Iris pigment epithelial cell (primary cell): ENCODE data around the gene BMP8A.
"Not testable (repeated sequence)": the region's sequence is repeated elsewhere in the genome, so short reads cannot be mapped to it uniquely, and the experiment has no call there.

ENCODE experiments used
- DNase-seq: peaks from one replicate; pipeline ENCODE4 v3.0.0-alpha.2; 2011; ENCODE audit warnings: low read depth

BMP8A gene

DNA sequence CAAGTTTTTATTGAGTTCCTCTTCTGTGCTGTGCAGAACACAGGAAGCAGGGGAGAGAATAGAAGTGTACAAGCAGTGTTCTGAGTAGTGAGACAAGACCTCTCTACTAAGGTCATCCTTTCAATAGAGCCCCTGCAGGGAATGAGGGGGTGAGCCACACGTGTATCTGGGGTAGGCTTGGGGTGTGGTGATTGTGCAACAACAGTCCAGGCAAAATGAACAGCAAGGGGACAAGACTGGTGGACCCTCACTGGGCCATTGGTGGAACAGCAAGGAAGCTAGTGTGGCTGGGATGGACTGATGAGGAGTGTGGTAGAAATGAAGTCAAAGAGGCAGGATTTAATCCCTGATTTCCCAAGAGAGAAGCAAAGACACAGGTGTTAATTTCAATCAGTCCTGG is 8.2 kb upstream of the BMP8A start:
- DNase-seq: no peak

DNA sequence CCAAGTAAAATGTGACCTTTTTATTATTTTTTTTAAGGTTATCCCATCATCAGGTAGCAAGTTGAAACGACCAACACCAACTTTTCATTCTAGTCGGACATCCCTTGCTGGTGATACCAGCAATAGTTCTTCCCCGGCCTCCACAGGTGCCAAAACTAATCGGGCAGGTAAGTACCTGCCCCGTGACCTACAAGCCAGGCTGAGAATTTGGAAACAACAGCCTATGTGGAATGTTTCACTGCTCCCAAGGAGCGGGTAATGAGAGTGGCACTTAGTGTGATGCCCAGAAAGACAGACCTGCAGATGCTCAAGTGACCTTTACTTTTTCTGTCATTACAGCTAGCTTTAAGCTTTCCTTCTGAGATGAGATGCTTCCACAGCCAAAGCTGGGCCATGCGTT is 6.9 kb upstream of the BMP8A start:
- DNase-seq: no peak

DNA sequence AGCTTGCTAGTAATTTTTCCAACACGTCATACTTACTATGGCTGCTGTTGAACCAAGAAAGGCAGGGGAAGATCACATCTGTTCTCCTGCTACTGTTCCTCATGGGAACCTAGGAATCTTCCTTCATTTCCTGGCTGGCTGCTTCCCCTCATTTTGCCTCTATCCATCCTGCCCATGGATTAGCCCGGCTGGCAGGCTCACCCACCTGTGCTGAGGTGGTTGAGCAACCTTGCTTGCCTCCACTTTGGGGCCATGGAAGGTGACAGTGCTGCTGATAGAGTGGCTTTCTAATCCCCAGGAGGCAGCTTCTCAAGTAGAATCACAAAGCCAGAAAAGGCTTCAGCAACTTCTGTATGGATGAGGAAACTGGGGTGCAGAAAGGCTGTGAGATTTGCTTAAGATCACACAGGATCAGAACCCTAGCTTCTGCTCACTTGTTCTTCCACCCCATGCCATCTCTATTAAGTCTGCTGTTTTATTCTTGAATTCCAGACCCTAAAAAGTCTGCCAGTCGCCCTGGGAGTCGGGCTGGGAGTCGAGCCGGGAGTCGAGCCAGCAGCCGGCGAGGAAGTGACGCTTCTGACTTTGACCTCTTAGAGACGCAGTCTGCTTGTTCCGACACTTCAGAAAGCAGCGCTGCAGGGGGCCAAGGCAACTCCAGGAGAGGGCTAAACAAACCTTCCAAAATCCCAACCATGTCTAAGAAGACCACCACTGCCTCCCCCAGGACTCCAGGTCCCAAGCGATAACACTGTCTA is 6.2 kb upstream of the BMP8A start:
- no peak for DNase-seq

DNA sequence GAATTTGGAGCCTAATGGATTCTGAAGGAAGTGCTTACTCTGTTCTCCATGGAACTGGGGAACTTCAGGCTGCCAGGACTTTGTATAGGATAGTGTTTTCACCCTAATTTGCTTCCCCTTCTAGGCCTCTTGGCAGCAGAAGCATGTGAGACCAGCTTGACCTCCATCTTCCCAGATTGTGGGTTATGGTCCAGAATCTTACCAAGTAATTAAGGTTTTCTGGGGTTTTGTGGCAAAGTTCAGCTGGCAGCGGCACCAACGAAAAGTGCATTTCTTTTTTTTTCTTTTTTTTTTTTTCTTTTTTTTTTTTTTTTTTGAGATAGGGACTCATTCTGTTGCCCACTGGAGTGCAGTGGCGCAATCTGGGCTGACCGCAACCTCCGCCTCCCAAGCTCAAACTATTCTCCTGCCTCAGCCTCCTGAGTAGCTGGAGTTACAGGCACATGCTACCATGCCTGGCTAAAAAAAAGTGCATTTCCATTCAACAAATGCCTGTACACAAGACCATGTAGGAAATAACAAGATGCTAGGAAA is 3.4 kb upstream of the BMP8A start:
- no peak for DNase-seq

DNA sequence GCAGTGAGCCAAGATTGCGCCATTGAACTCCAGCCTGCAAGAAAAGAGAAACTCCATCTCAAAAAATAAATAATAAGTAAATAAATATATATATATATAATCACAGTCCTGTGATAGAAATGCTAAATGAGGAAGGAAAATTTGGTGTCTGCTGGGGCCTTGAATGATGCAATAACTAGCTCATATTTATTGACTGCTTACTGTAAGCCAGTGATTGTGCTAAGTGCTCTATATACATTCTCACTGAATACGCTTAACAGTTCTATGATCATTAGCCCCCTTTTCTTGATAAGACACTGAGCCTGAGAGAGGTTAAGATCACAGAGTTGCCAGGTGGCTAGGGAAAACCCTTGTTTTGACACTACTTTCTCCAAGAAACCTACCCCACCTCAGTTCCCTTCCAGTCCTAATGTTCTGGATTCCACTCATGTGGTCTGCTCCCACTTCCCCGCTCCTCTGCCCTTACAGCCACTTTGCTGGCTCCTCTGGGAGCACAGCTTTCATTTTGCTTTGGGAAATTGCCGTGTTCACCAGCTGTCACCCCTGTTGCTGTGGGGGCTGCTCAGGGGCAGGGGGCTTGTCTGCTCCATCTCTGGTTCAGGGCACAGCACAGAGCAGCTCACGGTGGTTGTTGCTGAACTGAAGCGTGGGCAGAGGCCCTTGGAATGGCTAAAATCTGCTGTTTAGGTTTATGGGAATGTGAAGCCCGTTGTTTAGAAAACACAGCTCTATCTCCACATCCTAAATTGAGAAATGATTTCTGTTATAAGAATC is 2.5 kb upstream of the BMP8A start:
- no peak for DNase-seq

DNA sequence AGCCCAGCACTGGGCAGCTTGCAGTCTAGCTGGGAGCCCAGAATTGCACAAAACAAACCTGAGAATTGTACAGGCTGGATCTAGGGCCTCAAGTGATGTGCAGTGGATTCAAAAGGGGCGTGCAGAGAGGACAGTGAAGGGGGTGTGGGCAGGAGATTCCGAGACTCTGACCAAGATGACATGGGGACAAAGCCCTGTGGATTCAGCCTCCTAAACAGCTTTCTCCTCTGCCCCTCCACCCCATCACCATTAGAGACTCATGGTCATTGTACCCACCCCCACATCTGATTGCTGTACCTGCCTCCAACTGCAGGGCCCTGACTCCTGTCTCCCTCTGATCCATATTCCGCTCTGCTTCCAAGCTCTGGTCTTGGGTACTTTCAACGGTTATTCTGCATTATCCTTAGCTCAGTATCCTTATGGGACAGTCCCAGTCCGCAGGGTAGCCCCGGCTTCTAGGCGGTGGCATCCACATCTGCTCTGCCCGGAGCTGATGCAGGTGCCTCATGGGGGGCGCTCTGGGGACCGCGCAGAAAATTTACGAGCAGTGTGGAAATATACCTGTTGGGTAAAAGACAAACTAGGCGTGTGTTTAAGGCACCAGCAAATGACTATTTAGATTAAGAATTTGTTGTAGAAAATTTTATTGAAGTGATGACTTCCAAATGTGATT is 1.7 kb upstream of the BMP8A start:
- no peak for DNase-seq

DNA sequence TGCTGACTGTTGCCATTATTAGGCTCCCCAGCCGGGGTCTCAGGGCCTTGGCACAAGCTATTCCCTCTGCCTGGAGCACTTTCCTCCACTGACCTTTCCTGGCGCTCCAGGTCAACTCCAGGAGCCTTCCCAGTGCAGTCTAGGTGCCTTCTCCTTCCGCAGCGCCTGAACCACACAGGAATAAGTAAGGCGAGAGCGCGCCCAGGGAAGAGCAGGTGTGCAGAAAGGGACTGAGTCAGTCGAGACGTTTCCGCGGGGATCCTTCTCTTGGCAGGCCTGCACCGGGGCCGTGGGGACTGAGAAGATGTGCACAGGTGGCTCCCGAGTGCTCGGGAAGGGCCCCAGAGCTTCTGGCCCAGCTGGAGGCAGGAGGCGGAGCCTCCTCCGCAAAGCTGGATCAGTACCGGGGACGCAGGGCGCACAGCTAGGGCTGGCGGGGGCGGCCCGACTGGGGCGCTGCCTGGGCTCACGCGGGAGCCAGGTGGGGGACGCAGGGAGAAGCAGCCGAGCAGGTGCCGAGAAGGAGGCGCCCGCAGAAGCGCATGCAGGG is 765 bp upstream of the BMP8A start:
- no peak for DNase-seq

DNA sequence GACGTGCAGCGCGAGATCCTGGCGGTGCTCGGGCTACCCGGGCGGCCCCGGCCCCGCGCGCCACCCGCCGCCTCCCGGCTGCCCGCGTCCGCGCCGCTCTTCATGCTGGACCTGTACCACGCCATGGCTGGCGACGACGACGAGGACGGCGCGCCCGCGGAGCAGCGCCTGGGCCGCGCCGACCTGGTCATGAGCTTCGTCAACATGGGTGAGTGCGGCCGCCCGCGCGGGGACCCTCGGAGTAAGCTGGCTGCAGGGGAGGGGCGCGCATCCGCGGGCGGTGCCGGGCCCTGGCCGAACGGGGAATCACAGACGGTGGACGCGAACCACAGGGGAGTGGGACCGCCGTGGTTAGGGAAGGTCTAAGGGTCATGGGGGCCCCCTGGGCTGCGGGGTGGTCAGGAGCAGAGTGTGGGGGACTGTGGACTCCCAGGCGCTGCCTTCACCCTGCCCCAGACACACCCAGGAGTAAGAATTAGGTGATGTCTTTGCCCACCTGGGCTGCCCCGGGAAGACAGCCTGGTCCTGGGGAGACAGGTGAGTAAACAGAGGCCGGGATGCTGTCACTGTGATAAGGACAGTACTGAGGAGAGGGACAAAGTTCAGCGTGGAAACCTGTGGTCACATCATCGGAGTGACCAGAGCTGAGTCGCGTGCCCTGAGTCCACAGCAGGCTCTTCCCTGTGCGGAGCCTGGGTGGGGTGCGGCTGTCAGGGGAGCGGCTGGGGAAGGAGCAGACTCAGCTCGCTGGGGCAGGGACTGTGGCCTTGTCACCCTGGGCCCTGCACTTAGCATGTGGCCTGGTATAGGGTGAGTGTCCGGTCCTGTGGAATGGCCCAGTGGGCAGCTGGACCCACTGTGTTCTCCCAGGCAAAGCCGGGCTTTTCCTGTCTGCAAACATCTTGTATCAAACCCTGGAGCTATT is 944 bp downstream of the BMP8A start:
- DNase-seq: not testable (repeated sequence)

DNA sequence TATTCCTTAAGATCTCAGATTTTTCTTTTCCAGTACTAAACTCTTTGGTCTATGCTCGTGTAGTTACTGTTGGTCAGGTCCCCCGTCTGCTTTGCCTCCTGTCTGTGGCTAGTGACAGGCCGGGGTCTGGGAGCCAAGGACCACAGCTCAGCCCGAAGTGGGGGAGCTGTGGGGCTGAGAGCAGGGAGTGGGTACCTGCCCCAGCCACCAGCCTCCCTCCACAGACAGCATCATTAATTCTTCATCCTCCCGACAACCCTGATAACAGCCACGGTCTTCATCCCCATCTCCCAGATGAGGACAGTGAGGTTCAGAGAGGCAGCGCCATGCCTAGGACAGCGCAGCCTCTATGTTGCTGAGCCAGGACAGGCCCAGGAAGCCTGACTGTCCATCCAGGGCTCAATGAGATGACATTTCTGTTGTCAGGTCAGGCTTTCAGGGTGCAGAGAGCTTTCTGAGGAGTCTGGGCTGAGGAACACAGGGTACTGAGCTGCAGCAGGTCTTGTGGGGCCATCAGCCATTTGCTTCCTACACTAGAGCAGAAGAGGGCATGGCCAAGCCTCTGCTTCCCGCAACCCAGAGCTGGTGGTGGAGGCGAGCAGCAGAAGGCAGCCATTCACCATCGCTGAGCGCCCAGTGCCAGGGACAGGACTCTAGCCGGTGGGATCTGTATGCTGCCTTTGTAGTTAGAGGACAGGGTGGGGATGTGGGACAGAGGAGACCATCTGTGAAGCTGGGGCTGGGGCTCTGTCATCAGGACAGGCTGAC is 1.8 kb downstream of the BMP8A start:
- DNase-seq: not testable (repeated sequence)

DNA sequence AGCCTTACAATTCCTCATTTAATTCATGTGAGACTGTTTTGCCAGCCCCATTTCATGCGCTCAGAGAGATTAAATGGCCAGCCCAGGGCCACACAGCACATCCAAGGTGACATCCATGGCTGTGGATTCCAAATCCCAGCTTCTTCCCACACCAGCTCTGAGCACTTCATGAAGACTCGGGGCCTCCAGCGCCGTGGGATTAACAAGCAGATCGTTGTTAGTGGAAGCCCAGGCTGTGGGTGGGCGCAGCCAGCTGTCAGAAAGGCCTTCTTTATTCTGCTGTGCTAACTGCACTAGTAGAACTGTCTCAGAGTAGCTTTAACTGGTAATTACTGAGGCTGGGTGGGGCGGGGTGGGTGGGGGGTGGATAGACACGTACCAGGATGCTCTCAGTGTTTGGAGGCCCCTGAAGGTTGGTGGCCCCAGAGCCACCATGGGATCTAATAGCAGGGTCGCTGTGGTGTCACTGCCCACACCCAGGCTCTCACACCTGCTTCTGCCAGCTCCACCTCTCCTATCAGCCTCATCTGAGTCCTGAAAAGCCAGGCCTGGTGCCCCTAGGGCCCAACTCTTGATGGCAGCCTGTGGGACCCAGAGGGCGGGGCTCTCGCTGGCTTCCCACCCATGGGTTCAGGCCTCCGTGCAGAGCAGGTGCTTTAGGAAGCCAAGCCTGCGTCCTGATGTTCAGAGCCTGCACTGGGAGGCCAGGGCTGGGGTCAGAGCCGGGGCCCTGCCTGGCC is 3.4 kb downstream of the BMP8A start:
- no peak for DNase-seq

DNA sequence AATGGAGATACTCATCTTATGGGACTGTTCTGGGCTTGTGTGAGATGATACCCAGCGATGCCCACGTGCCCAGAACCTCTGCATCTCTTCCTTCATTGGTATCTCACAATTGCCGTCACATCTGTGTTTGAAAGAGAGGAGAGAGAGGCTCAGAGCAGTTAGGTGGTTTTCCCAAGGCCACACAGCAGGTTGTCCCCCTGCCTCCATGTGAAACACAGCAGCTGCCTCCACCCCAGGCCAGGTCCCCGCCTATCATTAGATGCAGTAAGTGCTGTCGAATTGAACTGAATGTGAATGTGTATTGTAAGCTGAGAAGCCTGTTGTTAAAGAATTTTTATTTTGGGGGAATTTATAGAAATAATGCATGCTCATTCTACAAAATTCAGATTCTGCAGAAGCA is 5.1 kb downstream of the BMP8A start:
- DNase-seq: not testable (repeated sequence)

DNA sequence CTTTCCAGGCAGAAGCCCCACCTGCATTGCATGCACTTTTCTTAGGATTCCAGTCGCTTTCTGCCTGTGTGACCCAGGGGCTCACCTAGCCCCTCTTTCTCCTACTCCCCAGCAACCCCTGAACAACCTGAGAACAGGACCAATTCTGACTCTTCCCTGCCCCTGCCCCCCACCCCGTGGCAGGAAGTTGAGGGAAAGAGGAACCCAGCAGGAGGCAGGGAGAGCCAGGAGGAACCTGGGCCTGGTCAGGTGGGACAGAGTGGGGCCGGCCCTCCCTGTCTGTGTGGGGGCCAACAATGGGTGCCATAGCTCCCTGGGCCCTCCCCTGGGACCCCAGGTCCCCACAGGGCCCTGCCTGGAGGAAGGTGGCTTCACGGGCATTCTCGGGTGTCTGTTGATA is 6.1 kb downstream of the BMP8A start:
- DNase-seq: no peak

DNA sequence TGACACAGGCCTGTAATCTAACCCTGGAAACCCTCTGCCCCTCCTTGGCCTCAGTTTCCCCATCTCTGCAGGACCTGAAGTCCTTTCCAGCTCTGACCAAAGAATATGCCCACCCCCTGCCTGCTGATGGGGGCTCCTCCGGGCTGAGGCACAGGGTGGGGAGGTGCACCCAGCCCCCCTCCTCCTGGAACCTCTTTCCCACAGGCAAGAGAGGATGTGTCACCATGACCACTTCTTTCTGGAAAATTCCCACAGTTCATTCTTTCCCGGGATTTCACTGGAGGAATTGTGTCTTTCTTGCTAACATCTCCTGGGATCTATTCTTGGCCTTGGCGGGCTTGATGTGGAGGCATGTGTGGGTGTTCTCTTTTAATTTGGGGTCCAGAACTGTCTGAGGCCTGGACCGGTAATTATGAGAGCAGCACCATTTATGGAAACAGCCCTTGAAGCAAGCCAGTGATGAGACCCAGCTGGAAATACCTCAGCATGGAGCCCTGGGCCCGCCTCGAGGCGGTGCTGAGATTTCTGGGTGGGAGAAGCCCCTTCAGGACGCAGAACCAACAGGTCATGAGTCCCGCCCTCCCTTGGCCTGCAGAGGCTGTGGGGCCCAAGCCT is 6.8 kb downstream of the BMP8A start:
- DNase-seq: not testable (repeated sequence)

DNA sequence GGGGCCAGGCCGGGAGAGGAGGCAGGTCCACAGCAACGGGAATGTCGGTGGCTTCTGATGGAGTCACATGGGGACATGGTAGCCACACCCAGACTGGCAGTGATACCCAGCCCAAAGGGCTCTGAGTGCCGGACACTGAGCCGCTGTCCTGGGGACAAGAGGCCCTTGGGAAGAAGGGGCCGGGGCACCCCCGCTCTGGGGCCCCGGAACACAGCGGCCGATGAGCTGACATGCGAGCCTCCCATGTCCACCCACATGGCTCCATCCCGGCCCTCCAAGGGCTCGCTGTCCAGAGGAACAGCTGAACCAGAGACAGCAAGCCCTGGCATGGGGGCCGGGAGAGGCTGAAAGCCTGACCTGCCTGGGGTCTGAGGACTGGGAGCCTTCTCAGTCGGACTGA is 7.4 kb downstream of the BMP8A start:
- not testable (repeated sequence) for DNase-seq

DNA sequence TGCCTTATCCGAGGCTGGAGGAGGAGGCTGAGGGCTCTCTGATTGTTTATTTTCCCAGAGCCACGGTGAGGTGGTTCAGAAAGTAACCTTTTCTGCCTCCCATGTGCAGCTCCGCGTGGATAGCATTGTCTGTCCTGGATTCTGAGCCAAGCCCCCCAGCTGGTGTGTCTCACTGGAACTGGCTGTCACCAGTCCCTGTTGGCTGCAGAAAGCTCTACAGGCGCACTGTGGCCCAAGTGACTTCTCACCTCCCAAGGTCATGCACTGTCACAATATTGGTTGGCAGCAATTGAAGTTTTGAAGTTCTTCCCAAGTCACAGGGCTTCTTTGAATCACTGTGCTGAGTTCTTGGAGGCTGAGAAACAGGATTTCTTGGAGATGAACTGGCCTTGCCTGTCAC is 8.2 kb downstream of the BMP8A start:
- DNase-seq: no peak

DNA sequence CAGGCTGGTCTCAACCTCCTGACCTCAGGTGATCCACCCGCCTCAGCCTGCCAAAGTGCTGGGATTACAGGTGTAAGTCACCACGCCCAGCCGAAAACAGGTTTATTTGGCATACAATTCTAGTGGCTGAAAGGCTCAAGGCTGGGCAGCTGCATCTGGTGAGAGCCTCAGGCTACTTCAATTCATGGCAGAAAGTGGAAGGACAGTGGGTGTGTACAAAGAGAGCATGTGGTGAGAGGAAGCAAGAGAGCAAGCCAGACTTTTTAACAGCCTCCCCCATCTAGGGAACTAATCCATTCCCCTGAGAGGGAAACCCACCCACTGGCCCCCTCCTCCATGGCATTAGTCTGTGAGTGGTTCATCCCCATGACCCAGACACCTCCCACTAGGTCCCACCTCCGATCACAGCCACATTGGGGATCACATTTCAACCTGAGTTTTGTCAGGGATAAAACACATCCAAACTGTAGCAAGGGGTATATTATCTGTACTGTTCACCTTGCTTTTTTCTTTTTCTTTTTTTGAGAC is 9.5 kb downstream of the BMP8A start:
- DNase-seq: no peak

DNA sequence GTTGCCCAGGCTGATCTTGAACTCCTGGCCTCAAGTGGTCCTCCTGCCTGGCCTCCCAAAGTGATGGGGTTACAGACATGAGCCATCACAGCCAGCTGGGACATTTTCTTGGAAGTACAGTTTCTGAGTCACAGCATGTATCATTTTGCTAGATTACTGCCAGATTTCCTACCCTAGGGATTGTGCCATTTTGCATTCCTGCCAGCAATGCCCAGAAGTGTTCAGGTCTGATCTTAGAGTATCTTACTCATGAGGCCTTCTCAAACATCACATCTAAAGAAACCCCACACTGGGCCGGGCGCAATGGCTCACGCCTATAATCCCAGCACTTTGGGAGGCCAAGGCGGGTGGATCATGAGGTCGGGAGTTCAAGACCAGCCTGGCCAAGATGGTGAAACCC is 10.2 kb downstream of the BMP8A start:
- peak; percentile 38 for DNase-seq

DNA sequence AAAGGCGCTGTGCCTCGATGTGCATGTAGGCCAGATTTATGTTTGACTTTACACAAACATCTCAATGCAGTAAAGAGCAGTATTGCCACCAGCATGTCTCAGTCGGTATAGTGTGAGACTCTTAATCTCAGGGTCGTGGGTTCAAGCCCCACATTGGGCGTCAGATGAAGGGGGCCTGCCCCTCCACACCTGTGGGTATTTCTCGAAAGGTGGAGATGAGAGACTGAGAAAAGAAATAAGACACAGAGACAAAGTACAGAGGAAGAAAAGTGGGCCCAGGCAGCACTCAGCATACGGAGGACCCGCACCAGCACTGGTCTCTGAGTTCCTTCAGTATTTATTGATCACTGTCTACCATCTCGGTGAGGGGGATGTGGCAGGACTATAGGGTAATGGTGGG is 13.0 kb downstream of the BMP8A start:
- not testable (repeated sequence) for DNase-seq

DNA sequence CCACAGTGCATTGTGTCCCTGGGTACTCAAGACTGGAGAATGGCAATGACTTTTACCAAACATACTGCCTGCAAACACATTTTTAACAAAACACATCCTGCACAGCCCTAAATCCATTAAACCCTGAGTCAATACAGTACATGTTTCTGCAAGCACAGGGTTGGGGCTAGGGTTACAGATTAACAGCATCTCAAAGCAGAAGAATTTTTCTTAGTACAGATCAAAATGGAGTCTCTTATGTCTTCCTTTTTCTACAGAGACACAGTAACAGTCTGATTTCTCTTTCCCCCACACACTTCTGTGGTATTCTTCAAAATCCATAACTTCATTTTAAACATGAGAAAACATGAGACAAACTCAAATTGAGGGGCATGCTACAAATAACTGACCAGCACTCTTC is 13.9 kb downstream of the BMP8A start:
- no peak for DNase-seq
